Activated CD8-positive, alpha-beta memory T cell treated with anti-CD3 and anti-CD28 coated beads, Interleukin-2, amount 50 U/mL, for 24 hours (primary cell): ENCODE measurements around the gene CNTN5.
"Not testable (repeated sequence)": the region's sequence is repeated elsewhere in the genome, so short reads cannot be mapped to it uniquely, and the experiment has no call there.

Source experiments
- DNase-seq: peaks from one replicate; pipeline ENCODE4 v3.0.0-alpha.2; 2020; ENCODE audit errors: extremely low read depth

CNTN5 gene

DNA sequence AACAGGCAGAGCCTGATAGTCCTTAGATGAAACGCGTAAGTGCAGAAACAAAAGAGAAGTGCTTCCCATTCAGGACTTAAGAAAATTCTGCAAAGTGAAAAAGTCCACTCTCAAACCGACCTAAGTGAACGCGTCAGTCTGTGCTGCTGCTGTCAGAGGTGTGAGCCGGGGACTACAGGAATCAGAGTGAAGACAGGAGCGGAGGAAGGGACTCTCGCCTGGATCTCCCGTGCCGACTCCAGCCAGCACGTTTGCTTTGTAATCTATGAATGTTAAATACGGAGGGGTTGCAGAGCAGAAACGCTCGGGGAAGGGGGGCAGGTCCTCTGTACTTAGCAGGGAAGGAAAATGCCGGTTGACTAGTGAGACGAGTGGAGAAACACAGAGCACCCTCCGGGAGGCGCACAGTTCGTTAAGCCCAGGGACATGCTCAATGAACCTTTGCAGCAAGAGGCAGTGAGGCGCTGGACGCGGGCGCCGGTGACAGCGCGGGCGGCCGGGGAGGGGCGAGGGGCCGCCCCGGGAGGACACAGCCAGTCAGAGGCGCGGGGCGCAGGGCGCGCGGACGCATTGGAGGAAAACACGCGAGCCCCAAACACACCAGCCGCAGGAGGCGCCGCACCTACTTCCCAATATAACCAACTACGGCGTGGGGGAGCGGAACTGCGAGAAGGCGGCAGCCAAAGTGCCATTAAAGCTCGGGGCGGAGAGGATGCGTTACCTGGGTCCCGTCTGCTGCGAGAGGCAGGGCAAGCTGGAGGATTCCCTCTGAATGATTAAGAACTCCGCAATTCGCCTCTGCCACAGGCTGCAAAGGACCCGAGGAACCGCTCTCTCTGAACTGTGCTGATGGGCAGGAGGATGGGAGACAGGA lies at the start of gene CNTN5:
CNTN5 (plus strand) TSS at position 598 of the 874 bp plus-strand sequence.
- no peak for DNase-seq

- no peak for DNase-seq
These were observed 41.5 kb upstream of the CNTN5 start for GRCh38 chr11:98979205-98979604.

DNA sequence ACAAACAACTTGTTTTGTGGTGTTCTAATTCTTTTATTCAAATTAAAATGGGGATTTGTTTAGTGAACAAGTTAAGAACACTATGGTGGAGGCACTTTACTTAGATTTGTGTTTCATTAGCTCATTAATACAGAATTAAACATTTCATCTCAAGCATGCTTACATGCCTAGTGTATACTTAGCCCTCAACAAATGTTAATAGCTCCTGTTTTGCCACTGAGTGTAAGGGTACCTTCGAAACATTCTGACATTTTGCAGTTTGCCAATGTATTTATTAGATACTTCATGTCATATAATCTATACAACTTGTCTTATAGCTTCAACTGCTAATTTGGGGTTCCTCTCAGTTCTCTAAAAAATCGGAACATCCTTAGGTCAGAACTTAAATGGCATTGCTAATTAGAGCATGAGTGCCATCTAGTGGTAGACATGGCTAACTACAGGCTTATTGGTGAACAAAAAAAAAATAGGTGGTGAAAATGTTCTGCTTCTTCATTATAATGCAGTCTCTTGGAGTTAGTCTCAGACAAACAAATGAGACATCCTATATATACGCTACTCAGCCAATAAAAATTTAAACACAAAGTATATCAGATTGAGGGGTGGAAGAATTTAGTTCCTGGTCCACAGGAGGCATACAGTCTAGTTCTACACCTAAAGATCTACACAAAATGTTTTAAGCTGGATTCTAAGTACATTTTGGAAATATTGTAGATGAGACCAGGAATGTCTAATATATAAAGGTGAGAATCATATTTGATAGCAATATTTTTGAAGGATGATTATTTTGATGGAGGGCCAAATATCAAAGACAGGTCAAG lies 4.9 kb upstream of the CNTN5 start:
- DNase-seq, result no peak

DNA sequence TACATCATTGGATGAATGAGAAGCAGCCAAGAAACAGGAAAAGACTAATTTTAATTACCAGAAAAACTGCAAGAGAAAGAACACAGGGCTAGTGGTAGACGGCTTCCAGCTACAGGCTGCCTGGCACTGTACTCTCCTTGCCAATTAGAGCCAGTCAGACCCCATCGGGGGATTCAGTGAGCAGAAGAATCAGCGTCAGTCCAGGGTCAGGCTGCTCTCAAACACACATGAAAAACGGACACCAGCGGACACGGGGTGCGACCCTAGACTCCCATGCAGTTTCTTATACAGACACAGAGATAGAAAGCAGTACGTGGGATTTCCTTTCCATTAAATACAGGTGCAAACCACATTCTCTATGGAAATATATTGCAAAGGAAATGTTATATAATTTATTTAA lies 1.1 kb upstream of the CNTN5 start:
- no peak for DNase-seq

DNA sequence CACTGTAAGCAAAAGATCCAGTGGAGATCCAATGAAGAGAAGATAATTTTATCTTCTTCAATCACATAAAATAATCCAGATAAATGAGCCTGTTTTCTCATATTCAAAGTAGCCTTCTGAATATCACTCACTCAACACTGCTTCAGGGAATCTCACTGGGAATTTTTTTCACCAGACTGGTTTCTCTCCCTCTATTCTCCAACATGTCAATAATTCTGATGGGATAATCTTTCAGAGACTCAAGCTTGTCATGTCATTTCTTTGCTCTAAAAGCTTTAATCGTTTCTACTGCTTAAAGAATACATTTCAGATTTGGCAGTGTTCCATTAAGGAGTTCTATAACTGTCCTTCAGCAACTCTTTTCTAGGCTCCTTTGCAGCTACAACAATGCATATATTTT lies 16.3 kb downstream of the CNTN5 start:
- DNase-seq, result no peak

DNA sequence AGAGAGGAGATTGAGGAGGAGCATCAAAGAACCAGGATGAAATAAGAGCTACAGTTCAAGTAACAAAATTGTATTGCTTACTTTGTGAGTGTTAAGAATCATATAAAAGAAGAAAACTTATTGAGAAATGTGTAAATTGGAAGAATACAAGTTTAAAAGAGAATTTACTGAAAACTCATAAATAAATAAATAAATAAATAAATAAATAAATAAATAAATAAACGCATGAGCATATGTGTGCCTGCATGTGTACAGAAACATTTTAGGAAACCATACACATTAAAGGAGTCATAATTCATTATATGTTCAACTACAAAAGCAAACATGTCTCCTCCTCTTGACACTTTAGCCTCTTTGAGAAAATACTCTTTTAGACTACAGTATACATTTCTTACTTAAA lies 42.6 kb downstream of the CNTN5 start:
- no peak for DNase-seq

- DNase-seq, result no peak
These were observed 44.4 kb downstream of the CNTN5 start for GRCh38 chr11:99065121-99065520.

GRCh38 chr11:99066618-99067317 lies 46.0 kb downstream of the CNTN5 start:
- no peak for DNase-seq

GRCh38 chr11:99068832-99069231 lies 48.1 kb downstream of the CNTN5 start:
- DNase-seq, result no peak

DNA sequence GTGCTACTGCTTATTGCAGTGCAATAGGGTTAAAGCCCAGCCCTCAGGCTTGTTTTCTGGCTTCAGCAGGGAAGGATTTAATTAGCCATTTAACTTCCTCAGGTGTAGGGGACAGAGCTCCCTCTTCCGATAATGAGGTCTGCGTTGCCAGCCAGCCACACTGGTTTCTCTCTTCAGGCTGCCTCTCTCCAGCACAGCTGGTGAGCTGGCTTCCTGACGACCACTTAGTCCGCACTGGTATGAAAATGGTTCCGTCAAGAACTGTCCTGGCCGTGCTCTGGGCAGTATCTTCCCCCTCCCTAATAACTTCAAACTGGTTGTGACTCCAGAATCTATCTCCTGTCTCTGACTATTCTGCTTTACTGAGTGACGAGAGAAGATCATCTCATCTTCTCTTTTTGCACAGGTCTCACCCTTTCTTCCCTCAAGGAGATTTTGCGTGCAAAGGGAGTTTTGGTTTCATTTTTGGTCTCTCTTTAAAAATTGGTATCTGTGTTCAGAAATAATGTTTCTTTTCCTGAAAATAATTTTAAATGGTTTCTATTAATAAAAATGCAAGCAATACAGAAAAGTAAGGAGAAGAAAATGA lies 49.2 kb downstream of the CNTN5 start:
- DNase-seq, result no peak

DNA sequence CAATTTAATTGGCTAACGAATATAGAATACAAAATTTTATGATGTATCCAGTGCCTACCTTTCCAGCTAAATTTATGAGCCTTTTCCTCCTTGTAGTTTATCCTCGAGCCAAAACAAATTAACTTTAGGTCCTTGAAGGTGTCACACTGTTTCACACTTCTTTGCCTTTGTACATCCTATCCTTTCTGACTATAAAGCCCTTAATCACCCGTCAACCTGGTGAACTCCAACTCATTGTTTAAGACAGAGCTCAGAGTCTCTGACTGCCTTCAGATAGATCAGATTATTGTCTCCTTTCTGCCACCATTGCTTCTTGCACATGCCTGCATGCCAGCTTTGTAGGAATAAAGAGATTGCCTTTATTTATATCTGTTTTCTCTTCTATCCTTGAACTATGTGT lies 58.8 kb downstream of the CNTN5 start:
- DNase-seq, result no peak

- DNase-seq, result no peak
These were observed 59.4 kb downstream of the CNTN5 start for GRCh38 chr11:99080154-99080553.

DNA sequence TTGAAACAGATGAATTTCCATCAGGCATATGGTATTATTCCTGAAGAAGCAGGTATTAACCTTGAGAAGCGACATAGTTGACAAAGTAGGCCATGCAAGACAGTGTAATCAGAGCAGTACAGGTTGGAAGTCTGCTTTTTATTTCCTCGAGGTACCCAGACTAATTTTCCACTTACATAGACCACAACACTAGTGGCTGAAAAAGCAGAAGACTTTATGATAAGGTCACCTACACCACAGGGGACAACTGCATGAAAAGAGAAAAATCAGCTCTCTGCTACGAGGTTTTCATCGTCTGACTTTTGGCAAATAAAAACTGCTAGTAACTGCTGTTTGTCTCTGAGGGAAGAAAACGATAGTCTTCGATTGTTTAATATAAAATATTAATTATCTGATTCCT lies 77.5 kb downstream of the CNTN5 start:
- DNase-seq, result no peak

GRCh38 chr11:99098751-99099150 lies 78.0 kb downstream of the CNTN5 start:
- DNase-seq, result no peak

GRCh38 chr11:99117603-99118002 lies 96.9 kb downstream of the CNTN5 start:
- DNase-seq, result no peak

- not testable (repeated sequence) for DNase-seq
These were observed 113.1 kb downstream of the CNTN5 start for GRCh38 chr11:99133862-99134261.

GRCh38 chr11:99135508-99135907 lies 114.8 kb downstream of the CNTN5 start:
- DNase-seq, result no peak

- DNase-seq, result no peak
These were observed 121.5 kb downstream of the CNTN5 start for GRCh38 chr11:99142237-99142636.

DNA sequence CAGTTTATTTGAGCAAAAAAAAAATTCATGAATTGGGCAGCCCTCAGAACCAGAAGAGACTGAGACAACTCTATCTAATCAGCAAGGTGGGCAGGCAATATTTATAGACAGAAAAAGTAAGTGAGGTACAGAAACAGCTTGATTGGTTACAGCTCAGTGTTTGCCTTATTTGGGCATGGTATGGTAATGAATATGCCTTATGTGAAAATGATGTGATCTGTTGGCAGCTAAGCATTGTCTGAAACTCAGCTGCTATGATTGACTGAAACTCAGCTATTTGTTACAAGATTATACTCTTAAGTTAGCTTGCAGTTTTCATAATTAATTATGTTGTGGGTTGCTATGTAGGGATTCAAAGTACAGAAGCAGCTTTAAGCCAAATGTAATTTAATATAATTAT lies 127.6 kb downstream of the CNTN5 start:
- DNase-seq, result no peak

GRCh38 chr11:99154277-99154676 lies 133.5 kb downstream of the CNTN5 start:
- DNase-seq, result no peak

- DNase-seq, result no peak
These were observed 139.7 kb downstream of the CNTN5 start for GRCh38 chr11:99160447-99160846.

DNA sequence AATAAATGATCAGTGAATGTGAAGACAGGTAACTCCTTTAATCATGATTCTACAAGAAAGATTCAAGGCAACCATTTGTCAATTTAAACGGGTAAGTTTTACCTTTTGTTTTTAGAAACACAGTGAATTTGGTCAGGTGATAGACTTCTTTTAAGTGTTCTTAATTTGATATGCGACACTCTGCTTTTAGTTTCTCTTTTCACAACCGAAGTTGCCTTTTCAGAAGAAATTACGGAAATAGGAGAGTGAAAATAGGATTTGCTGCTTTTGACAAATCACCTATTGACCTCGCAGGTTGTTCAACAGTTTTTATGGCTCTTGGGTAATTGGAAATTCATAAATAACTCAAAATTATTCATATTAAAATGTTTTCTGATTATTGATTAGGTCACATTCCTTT lies 142.1 kb downstream of the CNTN5 start:
- DNase-seq, result no peak
